NCI-H1105 (cell line): Measurements from ENCODE around the gene IL33.
A peak's percentile ranks its signal among the peaks of the same experiment; 100 is the strongest.

ENCODE experiments used
- DNase-seq: peaks from one replicate; lab custom pipeline; 2025; lab: John Stamatoyannopoulos, UW

IL33 gene

GRCh38 chr9:6302417-6302816, 86.8 kb downstream of the IL33 start:
- DNase-seq, result no peak

DNA sequence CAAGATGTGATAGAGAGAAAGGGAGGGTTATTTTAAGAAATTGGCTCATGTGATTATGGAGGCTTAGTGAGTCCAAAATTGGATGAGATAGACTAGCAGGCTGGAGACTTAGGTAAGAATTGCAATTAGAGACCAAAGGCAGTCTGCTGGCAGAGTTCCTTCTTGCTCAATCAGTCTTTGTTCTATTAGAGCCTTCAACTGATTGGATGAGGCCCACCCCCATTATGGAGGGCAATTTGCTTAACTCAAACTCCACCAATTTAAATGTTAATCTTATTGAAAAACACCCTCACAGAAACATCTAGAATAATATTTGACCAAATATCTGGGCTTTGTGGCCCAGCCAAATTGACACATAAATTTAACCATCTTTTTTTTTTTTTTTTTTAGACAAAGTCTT, 88.6 kb downstream of the IL33 start:
- DNase-seq, result no peak

DNA sequence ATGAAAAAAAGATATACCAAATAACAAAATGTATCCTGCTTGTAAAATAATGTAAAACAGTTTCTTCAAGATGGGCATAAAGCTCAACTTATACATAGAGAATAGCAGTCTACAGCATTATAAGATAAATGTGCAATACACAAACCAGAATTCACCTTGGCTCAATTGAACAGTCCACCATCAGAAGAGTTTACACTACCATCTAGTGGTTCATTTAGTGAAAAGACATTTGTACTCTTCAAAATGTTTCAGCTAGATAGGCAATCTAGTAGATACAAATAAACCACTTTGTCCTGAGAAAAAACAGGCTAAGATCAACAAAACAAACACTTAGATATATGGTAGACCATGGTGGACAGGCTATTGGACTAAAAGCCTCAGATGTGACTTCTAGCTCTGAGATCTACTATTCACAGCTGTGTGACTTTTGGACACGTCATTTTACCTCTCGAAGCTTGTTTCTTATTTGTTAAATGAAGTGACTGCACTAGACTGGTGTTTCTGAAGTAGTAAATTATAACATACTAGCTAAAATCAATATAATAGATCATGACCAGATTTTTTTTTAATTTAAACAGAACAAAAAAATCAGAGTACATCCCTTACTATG, 90.5 kb downstream of the IL33 start:
- peak; percentile 20 for DNase-seq
